OCI-LY7 (cell line): ENCODE results near the gene TRIM9.

ENCODE experiments used
- CTCF ChIP-seq: fragments of 200-600 bp; sonication (generic); conservative IDR thresholded peaks from 2 replicates; pipeline ENCODE4 v1.5.1; 2014; ENCODE audit warnings: mild to moderate bottlenecking, antibody characterized with exemption, low read length, moderate library complexity, mixed read lengths
- EZH2phosphoT487 ChIP-seq: fragments of 200-600 bp; sonication (generic); IDR thresholded peaks from 2 replicates; pipeline ENCODE4 v1.6.1; 2018; ENCODE audit warnings: low read depth, borderline replicate concordance, mild to moderate bottlenecking, mixed run types, antibody characterized with exemption, low read length, moderate library complexity, mixed read lengths

- no peak for TF ChIP-seq CTCF
- no peak for TF ChIP-seq EZH2phosphoT487
Observed at GRCh38 chr14:50984036-50984710, 110.7 kb downstream of the TRIM9 start.
